Measurements from ENCODE around the gene ATRNL1.

- TF ChIP-seq CTCF (IDR thresholded peaks at IDR 0.05; ENCODE audit: low read depth, low read length, poor library complexity, severe bottlenecking) (no peak), EZH2phosphoT487 (IDR thresholded peaks at IDR 0.05; ENCODE audit: borderline replicate concordance, low read length) (no peak)
These were observed 121.7 kb downstream of the ATRNL1 start for GRCh38 chr10:115214829-115215228.

Measured in DOHH2 (cell line).